PFSK-1 (cell line): ENCODE measurements around the gene CTTNBP2.

Experiments
- FOXP2 ChIP-seq: optimal IDR thresholded peaks from 2 replicates; pipeline ENCODE3; 2011; ENCODE audit warnings: borderline replicate concordance, control low read depth, inconsistent platforms; ENCODE audit not compliant: insufficient read depth; ENCODE audit errors: extremely low read length, extremely low read depth
- POLR2AphosphoS5 ChIP-seq: IDR thresholded peaks from 2 replicates; pipeline ENCODE4 v1.6.1; 2012; ENCODE audit warnings: low read depth, mild to moderate bottlenecking, control low read depth, low read length, moderate library complexity
- SIN3A ChIP-seq: IDR thresholded peaks from 2 replicates; pipeline ENCODE4 v1.6.1; 2012; ENCODE audit warnings: mild to moderate bottlenecking, low read length, moderate library complexity, borderline replicate concordance; ENCODE audit not compliant: insufficient read depth
- TAF1 ChIP-seq: IDR thresholded peaks from 2 replicates; pipeline ENCODE4 v1.6.1; 2012; ENCODE audit warnings: low read length, control low read depth, borderline replicate concordance; ENCODE audit not compliant: insufficient read depth
- TF ChIP-seq, protein P1 (sequence below), 2 experiments: IDR thresholded peaks; 2 replicates each; pipeline versions ENCODE4 v1.6.1 to v1.8.0; 2011 to 2012; ENCODE audit warnings: low read depth in 2 of 2, low read length in 2 of 2, control low read depth in 1 of 2, inconsistent platforms in 1 of 2, mild to moderate bottlenecking in 1 of 2, moderate library complexity in 1 of 2; ENCODE audit not compliant: insufficient read depth in 1 of 2

Gene CTTNBP2

DNA sequence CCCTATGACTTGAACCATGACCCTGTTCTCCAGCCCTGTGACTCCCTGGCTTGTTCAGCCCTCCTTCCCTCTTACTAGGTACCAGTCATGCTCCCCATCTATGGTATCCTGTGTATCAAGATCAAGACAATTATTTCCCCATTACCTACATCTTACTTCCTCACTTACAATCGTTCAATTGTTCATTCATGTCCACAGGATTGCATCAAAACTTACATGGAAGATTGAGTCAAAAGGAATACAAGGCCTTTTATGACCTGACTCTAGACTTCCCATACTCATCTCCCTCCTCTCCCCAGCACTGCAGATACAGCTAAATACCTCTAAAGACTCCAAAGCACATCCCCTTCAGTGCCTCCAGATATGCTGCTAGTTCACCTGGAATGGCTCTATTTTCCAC lies 109.2 kb downstream of the CTTNBP2 start:
- TF ChIP-seq FOXP2 (no peak), TAF1 (no peak), POLR2AphosphoS5 (no peak), SIN3A (no peak)
- TF ChIP-seq, protein P1, sequence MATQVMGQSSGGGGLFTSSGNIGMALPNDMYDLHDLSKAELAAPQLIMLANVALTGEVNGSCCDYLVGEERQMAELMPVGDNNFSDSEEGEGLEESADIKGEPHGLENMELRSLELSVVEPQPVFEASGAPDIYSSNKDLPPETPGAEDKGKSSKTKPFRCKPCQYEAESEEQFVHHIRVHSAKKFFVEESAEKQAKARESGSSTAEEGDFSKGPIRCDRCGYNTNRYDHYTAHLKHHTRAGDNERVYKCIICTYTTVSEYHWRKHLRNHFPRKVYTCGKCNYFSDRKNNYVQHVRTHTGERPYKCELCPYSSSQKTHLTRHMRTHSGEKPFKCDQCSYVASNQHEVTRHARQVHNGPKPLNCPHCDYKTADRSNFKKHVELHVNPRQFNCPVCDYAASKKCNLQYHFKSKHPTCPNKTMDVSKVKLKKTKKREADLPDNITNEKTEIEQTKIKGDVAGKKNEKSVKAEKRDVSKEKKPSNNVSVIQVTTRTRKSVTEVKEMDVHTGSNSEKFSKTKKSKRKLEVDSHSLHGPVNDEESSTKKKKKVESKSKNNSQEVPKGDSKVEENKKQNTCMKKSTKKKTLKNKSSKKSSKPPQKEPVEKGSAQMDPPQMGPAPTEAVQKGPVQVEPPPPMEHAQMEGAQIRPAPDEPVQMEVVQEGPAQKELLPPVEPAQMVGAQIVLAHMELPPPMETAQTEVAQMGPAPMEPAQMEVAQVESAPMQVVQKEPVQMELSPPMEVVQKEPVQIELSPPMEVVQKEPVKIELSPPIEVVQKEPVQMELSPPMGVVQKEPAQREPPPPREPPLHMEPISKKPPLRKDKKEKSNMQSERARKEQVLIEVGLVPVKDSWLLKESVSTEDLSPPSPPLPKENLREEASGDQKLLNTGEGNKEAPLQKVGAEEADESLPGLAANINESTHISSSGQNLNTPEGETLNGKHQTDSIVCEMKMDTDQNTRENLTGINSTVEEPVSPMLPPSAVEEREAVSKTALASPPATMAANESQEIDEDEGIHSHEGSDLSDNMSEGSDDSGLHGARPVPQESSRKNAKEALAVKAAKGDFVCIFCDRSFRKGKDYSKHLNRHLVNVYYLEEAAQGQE (IDR thresholded peaks at IDR 0.05; ENCODE audit: insufficient read depth in 1 of 2, low read depth in 2 of 2, low read length in 2 of 2) = no peak

DNA sequence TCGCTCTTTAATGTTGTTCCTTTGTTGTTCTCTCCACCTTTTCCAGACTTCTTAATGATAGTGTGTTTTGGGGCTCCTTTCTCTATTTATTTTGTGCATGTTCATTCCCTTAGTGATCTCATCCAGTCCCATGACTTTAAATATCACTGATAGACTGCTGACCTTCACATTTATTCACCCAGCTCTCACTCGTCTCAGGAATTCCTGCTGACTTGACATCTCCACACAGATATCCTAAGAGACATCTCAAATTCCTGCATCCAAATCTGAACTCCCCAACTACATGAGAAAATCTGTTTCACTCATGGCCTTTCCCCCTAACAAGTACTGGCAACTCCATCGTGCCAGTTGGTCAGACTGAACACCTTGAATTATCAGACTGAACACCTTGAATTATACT lies 111.2 kb downstream of the CTTNBP2 start:
- TF ChIP-seq TAF1 (no peak), FOXP2 (no peak), SIN3A (no peak), POLR2AphosphoS5 (no peak)
- TF ChIP-seq, protein P1 (IDR thresholded peaks at IDR 0.05; ENCODE audit: insufficient read depth in 1 of 2, low read depth in 2 of 2, low read length in 2 of 2) = no peak

DNA sequence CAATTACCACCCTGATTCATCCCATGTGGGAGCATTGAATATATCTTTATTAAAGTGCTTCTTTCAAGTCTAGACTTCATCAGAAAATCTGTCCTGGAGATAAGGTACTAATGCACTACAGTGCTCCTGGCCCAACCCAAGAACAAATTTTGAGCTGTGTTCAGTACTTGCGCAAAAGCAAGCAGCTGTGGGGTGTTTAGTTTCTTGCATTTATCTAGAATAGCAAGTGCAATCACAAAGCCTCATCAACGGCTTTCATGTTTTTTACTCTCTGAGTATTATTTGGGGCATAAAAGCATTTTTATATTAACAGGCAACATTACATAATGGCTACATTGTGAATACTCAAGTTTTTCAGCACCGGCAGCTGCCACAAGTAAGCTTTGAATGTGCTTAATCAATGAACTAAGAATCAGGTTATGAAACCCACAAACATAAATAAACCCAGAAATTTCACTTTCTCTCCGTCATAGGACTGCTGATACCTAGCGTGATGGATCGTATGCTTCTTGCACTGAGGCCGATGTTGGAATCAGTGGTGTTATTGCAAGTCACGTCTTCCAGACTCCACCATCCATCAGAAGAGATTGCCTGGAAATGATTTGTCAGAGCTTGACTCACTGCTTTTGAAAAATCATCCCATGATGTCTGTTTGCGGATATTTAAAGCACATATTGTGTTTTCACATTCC lies 113.1 kb downstream of the CTTNBP2 start:
- TF ChIP-seq, protein P1 (IDR thresholded peaks at IDR 0.05; ENCODE audit: insufficient read depth in 1 of 2, low read depth in 2 of 2, low read length in 2 of 2) = no peak
- TF ChIP-seq FOXP2 = no peak
- TF ChIP-seq TAF1 = no peak
- TF ChIP-seq SIN3A = no peak
- TF ChIP-seq POLR2AphosphoS5 = no peak

DNA sequence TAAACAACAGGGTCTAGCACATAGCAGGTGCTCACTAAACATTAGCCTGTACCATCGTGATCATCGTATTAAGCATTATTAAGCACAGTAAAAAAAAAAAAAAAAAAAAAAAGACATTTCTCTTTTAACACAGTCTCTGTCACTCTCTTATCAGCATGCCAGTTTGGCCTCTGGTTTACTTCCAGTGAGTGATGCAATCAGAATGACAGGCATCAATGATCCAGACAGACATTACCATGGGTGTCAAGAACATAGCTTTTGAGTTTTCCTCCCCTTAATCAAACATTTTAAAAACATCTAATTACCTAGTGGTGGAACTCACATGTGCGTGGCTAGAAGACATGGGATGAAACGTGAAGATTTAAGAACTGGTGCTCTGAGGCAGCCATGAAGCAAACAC lies 115.8 kb downstream of the CTTNBP2 start:
- TF ChIP-seq FOXP2 (no peak), SIN3A (no peak), TAF1 (no peak), POLR2AphosphoS5 (no peak)
- TF ChIP-seq, protein P1 (IDR thresholded peaks at IDR 0.05; ENCODE audit: insufficient read depth in 1 of 2, low read depth in 2 of 2, low read length in 2 of 2) = no peak

DNA sequence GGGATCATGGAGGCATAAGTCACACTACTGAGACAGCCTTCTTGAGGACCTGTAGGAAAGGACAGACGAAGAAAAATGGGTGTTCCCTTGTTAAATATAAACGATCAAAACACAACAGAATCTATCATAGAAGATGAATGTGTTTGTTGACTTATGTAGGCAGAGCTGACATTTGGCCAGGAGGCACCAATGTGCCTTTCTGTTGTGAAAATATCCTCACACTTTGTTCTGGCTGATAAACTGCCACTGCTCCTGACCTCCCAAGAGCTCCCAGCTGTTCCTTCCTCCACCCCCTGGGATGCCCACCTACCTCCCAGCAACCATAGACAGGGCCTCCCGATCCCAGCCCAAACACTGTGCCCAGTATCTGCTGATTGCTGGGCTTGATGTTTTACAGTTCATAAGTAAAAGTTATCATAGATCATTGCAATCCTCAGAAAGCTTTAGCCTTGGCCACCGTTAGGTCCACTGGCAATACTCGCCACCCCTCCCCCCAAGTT lies 116.6 kb downstream of the CTTNBP2 start:
- no peak for TF ChIP-seq FOXP2
- TF ChIP-seq, protein P1 (IDR thresholded peaks at IDR 0.05; ENCODE audit: insufficient read depth in 1 of 2, low read depth in 2 of 2, low read length in 2 of 2) = no peak
